SHP77 (cell line): ENCODE data around the gene ZNG1B.
"Not testable (repeated sequence)": the region's sequence is repeated elsewhere in the genome, so short reads cannot be mapped to it uniquely, and the experiment has no call there.

Experiments
- DNase-seq, 2 experiments: peaks; one replicate each; lab custom pipeline; 2025; lab: John Stamatoyannopoulos, UW

The ZNG1B gene

GRCh38 chr2:113503094-113504042, 65.9 kb downstream of the ZNG1B start:
- DNase-seq, result not testable (repeated sequence)

GRCh38 chr2:113504081-113504480, 66.6 kb downstream of the ZNG1B start:
- not testable (repeated sequence) for DNase-seq

DNA sequence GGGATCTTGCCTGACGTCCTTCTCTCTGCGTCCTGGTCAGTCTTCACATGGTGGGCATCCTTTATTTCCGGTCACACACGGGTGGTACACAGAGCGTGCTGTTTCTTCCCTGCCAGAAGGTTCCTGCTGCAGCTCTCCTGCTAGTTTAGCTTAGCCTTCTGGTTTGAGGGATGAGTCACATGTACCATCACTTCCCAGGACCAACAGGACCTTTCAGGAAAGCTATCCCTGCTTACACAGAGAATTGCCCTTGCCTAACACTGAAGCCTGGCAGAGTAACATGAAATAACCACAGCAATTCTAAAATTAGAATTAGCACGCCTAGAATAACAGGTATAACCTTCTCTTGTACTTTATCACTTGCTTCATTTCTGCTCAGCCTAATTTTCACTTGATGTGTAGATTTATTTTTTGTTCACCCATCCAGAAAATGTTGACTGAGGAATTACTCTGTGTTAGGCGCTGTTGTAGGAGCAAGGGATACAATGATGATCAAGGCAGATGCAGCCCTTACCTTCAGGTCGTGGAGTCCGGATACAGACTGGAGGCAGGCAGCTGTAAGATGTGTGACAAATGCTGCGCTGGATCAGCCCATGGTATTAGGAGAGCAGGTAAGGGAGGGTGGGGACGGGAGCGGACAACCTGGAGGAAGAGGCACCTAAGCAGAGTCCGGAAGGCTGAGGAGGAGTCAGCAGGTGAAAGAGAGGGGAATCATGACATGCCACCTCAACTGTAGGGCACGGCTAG, 70.1 kb downstream of the ZNG1B start:
- not testable (repeated sequence) for DNase-seq

- DNase-seq, result not testable (repeated sequence)
Measured at GRCh38 chr2:113508187-113508586, 70.7 kb downstream of the ZNG1B start.

DNA sequence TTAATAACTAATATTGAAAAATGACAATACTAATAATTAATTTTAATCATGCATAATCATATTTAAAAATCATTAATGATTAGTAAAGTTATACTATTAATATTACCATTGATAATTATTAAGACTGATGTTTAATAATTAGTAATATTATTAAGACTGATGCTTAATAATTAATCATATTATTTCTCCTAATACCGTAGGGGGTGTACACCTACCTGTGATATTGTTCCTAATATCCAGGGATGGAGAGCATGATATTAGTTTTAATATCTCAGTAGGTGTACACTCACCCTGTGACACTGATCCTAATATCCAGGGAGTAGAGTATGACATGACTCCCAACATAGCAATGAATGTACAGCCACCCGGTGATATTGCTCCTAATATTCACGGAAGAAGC, 73.4 kb downstream of the ZNG1B start:
- not testable (repeated sequence) for DNase-seq

- DNase-seq, result not testable (repeated sequence)
Measured at GRCh38 chr2:113511859-113512258, 74.4 kb downstream of the ZNG1B start.

DNA sequence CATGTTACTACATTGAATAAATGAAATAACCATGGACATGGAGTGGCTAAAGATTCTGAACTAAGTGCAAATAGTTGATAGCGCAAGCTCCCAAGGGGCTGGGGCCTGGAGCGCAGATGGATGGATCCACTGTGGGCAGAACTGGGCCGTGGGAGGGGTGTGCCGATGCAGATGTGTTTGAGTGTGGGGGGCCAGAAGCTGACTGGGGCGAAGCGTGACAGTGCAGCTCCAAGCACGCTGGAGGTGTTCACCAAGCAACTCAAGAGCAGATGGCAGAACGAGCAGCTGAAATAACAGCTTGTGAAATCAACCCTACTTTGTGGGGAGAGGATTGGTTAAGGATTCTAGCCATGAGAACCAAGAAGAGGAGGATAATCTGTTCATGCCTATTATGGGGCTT, 78.0 kb downstream of the ZNG1B start:
- DNase-seq, result not testable (repeated sequence)

DNA sequence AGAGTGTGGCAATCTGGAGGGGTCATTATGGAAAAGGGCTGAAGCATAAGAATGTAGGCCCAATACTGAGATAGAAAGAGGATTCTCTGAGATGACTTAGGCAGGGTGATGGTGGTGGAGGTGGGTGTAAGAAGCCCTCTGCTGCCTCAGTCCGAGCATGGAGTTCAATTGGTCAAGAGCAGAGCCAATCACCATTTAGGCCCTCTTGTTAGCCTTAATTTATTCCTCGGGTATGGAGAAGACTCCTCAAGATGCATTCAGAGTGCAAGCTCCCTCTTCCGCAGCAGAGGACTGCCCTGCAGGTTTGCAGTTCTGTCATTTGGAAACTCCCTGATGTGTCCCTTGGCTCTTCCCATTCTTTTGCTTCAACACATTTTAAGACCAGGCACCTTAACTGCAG, 78.5 kb downstream of the ZNG1B start:
- not testable (repeated sequence) for DNase-seq

DNA sequence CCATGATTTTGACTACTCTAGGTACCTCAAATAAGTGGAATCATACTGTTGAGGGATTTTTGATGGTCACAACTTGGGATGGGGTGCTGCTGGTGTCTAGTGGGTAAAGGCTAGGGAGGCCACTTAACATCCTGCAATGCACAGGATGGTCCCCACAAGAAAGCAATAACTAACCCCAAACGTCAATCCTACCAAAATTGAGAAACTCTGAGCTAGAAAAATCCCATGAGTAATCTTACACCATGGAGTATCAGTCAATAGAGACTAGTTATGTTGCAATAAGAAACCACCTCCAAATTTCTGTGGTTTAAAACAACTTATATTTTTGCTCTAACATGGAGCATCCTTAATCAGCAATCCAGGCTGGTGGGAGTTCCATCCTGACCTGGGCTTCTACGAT, 79.5 kb downstream of the ZNG1B start:
- DNase-seq, result not testable (repeated sequence)

DNA sequence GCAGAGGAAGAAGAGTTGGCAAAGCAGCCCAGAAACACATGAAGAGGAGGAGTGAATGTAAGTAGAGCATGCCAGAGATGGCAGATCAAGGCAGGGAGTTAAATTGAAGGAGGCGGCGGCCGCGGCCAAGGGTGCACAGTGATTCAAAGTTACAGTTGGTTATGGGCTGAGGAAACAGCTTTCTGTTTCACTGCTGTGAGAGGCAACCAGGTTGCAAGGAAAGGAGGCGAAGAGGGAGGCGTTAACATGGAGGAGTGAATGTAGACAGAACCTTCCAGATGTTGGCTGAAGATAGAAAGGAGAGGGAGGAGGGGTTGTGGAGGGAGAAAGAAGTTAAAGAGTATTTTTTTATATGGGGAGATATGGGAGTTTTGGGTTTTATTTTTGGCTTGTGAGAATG, 83.3 kb downstream of the ZNG1B start:
- DNase-seq, result not testable (repeated sequence)

GRCh38 chr2:113521492-113521891, 84.0 kb downstream of the ZNG1B start:
- DNase-seq, result not testable (repeated sequence)

GRCh38 chr2:113524986-113525385, 87.5 kb downstream of the ZNG1B start:
- not testable (repeated sequence) for DNase-seq

DNA sequence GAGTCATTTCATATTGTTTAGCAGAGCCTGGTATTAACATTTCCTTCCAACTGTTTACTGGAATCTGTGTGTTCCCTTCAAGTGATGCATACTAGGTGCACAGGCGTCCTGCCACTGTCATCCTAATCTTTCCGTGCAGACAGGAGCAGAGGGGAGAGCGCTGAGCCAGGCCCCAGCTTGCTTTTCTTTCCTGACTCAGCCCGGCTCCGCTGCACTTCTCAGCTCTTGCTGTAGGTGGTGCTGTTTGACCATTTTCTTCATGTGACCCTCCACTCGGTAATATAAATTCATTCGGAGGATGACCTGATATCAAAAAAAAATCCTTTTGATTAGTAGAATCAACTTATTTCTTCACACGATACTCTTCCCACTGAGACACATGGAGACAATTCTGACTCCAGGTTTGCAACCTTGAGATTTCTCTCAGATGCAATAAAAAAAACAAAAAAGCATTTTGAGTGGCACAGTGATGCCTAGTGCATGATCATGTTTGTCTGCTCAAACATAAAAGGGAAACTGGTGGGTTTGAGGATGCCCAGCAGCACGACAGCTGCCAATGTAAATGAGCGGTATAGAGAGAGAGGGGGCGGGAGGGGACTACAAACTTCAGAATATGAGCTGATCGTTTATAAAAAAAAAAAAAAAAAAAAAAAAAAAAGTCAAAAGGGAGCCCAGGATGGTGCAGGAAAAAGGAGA, 90.0 kb downstream of the ZNG1B start:
- not testable (repeated sequence) for DNase-seq

GRCh38 chr2:113528126-113528525, 90.6 kb downstream of the ZNG1B start:
- DNase-seq, result not testable (repeated sequence)

GRCh38 chr2:113528904-113529303, 91.4 kb downstream of the ZNG1B start:
- not testable (repeated sequence) for DNase-seq

GRCh38 chr2:113532991-113533390, 95.5 kb downstream of the ZNG1B start:
- DNase-seq, result not testable (repeated sequence)

DNA sequence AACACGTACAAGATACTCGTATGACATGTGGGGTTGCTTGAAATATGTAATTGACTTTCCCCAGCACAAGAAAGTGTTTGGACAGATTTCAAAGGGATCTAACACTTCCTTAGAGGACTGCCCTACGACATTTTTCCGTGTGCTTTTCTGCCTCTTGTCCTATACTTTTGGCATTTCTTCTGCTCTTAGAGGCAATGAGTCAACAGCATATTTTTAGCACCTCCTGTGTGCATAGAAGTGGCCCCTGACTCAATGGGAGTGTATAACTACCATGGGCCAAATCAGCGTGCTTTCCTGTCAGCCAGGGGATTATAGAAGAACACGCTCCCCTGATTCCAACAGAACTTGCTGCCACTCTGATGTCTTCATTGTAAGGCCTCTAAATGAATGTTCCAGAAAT, 99.1 kb downstream of the ZNG1B start:
- not testable (repeated sequence) for DNase-seq

DNA sequence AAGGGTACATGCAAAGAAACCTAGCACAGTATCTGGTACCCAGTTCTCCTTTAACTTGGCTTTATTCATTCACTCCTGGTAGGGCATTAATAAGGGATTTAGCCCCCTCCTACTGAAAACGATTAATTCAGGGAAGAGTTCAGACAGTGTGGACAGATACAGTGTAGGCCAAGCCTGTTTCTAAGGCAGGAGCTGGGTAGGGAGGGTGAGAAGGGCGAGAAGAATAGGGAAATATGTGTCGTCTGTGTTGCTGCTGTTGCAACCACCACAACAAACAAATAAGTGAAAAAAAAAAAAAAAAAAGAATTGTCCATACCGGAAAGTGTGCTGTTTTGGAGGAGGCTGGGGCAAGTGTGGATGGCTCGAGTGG, 103.3 kb downstream of the ZNG1B start:
- not testable (repeated sequence) for DNase-seq

- DNase-seq, result not testable (repeated sequence)
Measured at GRCh38 chr2:113541204-113541975, 103.9 kb downstream of the ZNG1B start.

DNA sequence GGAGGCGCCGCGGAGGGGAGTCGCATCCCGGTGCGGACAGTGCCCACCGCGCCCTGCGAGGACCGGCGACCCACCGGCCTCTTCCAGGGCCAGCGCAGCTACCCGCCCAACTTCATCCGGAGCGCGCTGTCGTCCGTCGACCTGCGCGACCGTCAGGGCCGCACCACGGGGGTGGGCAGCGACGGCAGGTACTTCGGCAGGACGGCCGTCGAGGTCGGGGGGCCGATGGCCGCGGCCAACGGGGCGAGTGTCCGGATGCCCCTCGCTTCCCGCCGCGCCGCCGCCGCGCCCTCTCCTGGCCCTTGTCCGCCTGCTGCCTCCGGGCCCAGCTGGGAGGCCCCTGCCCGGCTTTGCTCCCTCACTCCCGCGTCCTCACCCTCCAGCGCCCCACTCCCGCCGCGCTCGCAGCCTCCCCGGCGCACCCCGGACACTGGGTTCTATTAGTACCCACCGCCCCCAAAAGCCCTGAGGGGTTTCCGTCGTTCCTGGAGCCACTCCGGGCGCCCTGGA, 104.5 kb downstream of the ZNG1B start:
- DNase-seq, result not testable (repeated sequence)

GRCh38 chr2:113542529-113542928, 105.0 kb downstream of the ZNG1B start:
- not testable (repeated sequence) for DNase-seq
